Esophagus squamous epithelium (tissue), 4 donors: ENCODE measurements around the gene TCEAL2.
"Not testable (repeated sequence)": the region's sequence is repeated elsewhere in the genome, so short reads cannot be mapped to it uniquely, and the experiment has no call there.

ENCODE experiments used
- CTCF ChIP-seq, 6 experiments: fragments of 450-650 bp in 4 of 6; fragments of 200-600 bp in 2 of 6; sonication (generic) in 2 of 6; IDR thresholded peaks; one replicate each; pipeline ENCODE4 v1.5.1; 2016 to 2019; ENCODE audit warnings: antibody characterized with exemption in 6 of 6, mild to moderate bottlenecking in 4 of 6, moderate library complexity in 4 of 6
- POLR2A ChIP-seq, 4 donors: fragments of 450-650 bp; IDR thresholded peaks; one replicate each; pipeline ENCODE4 v1.6.1; 2017; ENCODE audit warnings: antibody characterized with exemption in 4 of 4, mild to moderate bottlenecking in 4 of 4, moderate library complexity in 3 of 4

- not testable (repeated sequence) for TF ChIP-seq CTCF, POLR2A (IDR thresholded peaks at IDR 0.05)
Measured at GRCh38 chrX:102141631-102142030, 16.2 kb downstream of the TCEAL2 start.
